ENCODE measurements around the gene PROX1.

Gene PROX1

GRCh38 chr1:213979751-213980586 is 7.8 kb upstream of the PROX1 start:
- DNase-seq (ENCODE audit: low spot score) = no peak

DNA sequence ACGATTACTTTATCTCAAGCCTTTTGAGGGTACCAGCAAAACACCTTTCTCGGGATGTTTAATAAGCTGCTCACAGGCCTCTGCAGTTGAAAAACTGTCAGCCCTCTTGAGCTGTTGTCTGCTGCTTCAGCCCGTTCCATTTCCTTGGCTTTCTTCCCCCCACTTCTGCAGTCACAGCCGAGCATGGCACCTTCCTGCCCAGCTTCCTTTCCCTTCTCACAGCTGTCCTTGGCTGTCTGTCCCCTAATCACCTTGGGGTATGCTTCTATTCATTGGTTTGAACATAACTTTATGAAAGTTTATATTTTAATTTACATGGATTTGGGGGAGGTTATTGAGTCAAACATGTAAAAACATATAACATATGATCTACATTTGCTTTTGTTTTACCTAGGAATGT is 6.9 kb upstream of the PROX1 start:
- DNase-seq (ENCODE audit: low spot score) = no peak

DNA sequence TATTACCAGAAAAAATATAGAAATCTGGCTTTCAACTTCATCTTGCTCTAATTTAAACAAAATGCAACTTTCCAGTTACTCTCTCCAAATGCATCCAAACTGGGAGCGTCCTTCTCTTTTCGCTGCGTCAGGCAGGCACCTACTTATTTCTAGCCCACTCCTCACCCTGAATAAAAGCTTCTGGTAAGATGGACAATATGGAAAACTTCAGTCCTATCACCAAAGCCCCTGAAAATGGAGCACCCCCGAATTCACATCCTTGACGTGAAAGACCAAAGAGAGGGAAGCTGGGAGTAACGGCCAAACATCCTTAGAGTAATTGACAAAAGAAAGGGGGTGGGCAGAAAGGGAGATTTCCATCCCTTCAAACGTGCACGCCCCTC is 5.5 kb upstream of the PROX1 start:
- DNase-seq (ENCODE audit: low spot score) = no peak

GRCh38 chr1:213982672-213983492 is 4.9 kb upstream of the PROX1 start:
- no peak for DNase-seq (ENCODE audit: low spot score)

DNA sequence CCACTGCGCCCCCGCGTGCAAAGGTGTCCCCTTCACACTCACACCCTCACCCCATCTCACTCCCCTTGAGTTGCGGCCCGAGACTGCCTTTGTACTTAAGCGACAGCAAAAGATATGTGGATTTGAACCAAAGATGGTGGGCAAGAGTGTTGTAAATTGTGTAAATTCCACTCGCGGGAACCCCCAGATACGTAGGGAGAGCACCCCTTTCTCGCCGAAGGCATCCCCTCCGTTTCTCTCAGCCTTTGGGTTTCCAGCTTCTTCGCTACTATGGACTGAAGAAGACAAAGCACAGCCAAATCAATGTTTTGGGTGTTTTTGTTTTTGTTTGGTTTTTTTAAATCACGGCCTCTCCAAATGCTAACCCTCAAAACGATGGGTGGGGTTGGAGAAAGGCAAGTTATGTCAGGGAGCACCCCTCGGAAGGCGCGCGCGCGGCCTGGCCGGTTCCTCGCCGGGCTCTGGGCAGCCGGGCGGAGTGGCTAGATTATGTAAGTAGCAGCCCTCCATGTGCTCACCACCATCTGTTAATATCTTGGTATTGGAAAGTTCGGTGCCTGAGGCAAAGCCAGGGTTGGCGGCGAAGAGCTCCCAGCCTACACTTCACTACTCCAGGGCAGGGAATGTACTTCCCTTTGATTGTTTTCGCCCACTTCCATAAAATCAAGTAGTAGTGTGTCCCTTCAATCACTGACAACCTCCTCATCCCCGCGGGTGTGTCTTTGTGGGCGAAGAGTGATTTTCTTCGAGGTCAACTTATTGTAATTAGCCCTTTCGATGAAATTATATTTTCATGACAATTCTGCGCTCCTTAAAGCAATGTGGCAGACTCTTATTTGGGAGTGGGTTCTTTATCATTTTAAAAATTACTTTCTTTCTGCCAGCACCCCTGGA is 4.0 kb upstream of the PROX1 start:
- no peak for DNase-seq (ENCODE audit: low spot score)

- DNase-seq (ENCODE audit: low spot score) = no peak
Measured at GRCh38 chr1:213984387-213985208, 3.2 kb upstream of the PROX1 start.

DNA sequence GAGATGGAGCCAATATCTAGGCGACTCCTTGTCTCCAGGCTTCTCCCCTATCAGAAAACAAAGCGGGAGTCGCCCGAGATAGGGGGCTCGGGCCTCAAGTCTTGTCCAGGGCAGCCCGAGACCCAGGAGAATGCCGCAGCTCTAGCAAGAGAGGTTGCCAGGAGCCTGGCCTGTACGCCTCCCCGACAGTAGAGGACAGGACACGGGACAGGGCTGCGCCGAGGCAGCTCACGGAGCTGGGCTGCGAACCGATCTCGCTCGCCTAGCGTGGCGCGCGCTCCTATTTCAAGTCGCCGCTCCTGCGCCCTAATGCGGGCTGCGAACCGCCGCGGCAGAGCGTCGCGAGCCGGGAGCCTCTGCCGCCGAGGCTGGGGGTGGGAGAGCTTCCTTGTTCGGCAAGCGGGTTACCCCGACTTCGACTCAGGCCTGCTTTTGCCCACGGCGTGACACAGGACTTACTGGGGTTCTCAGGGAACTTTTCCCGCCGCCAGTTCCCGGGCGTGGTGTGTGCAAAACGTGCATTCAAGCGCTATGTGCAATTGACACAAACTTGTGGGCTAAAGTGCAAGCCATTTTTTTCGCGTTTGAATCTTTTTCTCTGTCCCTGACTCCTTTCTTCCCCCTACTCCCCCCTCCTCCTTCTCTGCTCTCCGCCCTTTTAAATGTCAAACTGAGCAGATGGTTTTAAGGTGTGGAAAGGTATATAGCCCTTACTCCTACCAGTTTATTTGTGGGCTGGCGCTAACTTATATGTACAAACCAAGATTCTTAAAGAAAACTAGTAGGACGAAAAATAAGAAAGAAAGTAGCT is 2.4 kb upstream of the PROX1 start:
- DNase-seq (ENCODE audit: low spot score) = no peak

DNA sequence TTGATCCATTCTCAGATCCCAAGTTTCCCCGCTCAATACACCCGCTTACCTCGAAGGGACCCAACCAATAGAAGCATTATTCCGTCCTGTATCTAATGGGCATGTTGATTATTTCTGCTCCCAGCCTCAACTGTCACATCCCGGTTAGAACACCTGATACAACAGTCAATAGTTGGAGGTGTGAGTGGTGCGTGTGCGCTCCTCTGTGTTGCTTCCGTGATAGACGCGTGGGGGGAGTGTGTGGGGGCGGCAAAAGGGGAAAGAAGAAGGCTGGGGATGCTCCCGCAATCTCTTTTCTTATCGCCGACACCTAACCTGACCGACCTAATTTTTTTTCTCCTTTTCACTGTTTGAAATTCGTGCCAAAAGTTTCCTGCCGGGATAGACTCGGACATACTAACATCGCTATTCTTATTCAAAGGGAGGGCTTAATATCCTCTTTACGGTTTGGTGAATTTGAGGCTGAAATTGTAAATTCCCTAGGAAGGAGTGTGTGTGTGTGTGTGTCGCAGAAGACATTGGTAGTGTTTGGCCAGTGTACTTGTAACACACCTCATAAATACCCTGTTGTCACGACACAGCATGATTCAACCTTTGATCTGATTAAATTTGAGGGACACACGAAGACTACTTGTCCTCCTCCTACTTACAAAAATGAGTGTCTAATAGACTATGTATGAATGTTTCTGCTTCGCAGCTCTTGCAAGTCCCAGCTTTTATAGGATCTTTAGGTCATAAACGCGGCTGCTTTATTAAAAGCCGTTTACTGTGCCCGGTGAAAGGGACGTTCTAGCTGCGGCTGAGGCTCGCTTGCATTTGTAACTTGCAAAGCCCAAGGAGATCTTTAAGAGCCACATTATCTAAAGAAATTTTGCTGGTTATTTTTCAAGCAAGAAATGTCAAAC is 1.5 kb upstream of the PROX1 start:
- DNase-seq (ENCODE audit: low spot score) = no peak

GRCh38 chr1:213986925-213987250 is 885 bp upstream of the PROX1 start:
- DNase-seq (ENCODE audit: low spot score) = no peak

DNA sequence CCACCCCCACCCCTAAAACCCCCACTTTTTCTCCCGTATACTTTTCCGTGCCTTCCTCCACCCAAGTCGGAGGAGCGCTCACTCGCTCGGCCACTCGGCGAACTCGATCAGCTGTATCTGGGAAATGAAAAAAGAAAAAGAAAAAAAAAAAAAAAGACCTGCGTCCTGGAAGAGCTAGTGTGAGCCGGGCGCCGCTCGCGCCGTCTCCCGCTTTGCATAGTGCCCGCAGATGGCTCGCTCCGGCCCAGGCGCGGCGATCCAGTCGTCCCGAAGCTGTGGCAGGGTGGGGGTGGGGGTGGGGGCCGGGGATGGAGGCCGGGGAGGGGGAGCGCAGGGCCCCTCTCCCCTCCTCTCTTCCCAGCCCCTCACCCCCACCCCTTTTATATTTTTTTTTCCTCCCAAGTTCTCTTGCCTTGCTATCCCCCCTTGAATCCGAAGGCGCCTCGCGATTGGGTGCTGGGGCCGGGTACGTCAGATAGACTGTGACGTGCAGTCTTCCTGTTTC is 299 bp upstream of the PROX1 start:
- no peak for DNase-seq (ENCODE audit: low spot score)

DNA sequence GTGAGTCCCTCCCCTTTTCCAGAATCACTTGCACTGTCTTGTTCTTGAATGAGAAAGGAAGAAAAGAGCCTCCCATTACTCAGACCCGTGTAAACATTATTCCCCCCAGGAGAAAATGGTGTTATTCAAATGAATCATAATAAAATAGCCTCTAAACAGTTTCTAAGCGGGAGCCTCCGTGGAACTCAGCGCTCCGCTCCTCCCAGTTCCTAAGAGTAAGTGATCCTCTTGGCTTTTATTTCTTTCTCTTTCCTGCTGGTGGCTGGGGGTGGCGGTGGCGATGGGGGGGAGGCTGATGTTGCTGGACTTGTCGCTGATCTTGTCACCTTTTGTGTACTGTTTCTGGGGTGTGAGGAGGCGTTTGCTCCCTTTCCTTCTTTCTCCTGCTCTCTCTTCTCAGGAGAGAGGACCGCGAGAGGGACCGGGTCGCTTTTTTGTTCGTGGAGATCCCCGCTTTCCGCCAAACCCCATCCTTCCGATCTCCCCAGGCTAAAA is 781 bp downstream of the PROX1 start:
- no peak for DNase-seq (ENCODE audit: low spot score)

- DNase-seq (ENCODE audit: low spot score) = no peak
Measured at GRCh38 chr1:213989002-213989855, 1.5 kb downstream of the PROX1 start.

DNA sequence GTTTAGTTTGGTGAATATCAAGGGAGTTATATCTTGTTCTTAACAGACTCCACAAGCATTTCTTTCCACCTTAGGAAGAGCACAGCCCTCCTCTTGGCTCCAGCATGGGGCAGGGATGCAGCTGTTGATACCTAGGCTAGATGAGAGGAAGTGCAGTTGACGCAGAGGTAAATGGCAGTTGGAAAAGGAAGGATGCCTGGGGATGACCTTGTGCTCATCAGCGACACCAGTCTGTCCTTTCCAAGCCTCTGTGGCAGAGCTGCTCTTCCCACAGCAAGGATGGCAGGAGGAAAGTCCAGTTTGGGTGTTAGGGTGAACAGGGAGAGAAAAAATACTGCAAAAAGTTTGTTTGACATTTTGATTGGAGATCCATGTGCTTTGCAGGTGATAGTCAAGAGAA is 6.2 kb downstream of the PROX1 start:
- DNase-seq (ENCODE audit: low spot score) = no peak

GRCh38 chr1:213994888-213995287 is 7.1 kb downstream of the PROX1 start:
- DNase-seq (ENCODE audit: low spot score) = no peak

- DNase-seq (ENCODE audit: low spot score) = no peak
Measured at GRCh38 chr1:213995603-213996002, 7.8 kb downstream of the PROX1 start.

GRCh38 chr1:213996320-213997037 is 8.7 kb downstream of the PROX1 start:
- DNase-seq (ENCODE audit: low spot score) = no peak

DNA sequence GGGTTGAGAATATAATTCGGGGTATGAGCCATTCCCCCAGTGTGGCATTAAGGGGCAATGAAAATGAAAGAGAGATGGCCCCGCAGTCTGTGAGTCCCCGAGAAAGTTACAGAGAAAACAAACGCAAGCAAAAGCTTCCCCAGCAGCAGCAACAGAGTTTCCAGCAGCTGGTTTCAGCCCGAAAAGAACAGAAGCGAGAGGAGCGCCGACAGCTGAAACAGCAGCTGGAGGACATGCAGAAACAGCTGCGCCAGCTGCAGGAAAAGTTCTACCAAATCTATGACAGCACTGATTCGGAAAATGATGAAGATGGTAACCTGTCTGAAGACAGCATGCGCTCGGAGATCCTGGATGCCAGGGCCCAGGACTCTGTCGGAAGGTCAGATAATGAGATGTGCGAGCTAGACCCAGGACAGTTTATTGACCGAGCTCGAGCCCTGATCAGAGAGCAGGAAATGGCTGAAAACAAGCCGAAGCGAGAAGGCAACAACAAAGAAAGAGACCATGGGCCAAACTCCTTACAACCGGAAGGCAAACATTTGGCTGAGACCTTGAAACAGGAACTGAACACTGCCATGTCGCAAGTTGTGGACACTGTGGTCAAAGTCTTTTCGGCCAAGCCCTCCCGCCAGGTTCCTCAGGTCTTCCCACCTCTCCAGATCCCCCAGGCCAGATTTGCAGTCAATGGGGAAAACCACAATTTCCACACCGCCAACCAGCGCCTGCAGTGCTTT is 9.4 kb downstream of the PROX1 start:
- no peak for DNase-seq (ENCODE audit: low spot score)

All from left forelimb (tissue), 1 donor.